Activated B cell treated with CpG ODN at 0.5 μM for 24 hours (primary cell): Measurements from ENCODE around the gene BIRC3. TPM values are rescaled to one million over a fixed set of nuclear protein-coding genes. Genes with fewer than 3 reads are reported as not detected.

ENCODE experiments used
- ATAC-seq: fragments of 200-7000 bp; cut with Tn5 transposase; one replicate; pipeline ENCODE4 v1.10.0; 2021; ENCODE audit warnings: low read depth, mild to moderate bottlenecking, moderate library complexity
- CTCF ChIA-PET: fragments of 350-600 bp; sonication (Branson Sonifier 250); formaldehyde crosslinking; loops from one replicate; lab custom pipeline; 2021; ENCODE audit warnings: antibody characterized with exemption; lab: Charles Lee
- POLR2A ChIA-PET: fragments of 350-600 bp; sonication (Branson Sonifier 250); formaldehyde crosslinking; loops from one replicate; lab custom pipeline; 2021; ENCODE audit warnings: antibody characterized with exemption; lab: Charles Lee
- DNase-seq: peaks from one replicate; pipeline ENCODE4 v3.0.0; 2022
- H3K27ac Mint-ChIP-seq: one replicate; pipeline ENCODE4 v1.8.0; 2020; ENCODE audit warnings: mixed read lengths
- H3K27me3 Mint-ChIP-seq: one replicate; pipeline ENCODE4 v1.8.0; 2021; ENCODE audit warnings: mixed read lengths
- H3K36me3 Mint-ChIP-seq: one replicate; pipeline ENCODE4 v1.8.0; 2021; ENCODE audit warnings: low read depth, mixed read lengths
- H3K4me1 Mint-ChIP-seq: one replicate; pipeline ENCODE4 v1.8.0; 2021; ENCODE audit warnings: mixed read lengths
- H3K4me3 Mint-ChIP-seq: one replicate; pipeline ENCODE4 v1.8.0; 2020; ENCODE audit warnings: mild to moderate bottlenecking, mixed read lengths
- H3K9me3 Mint-ChIP-seq: one replicate; pipeline ENCODE4 v1.8.0; 2020; ENCODE audit warnings: mixed read lengths
- intact Hi-C: fragments of 100-400 bp; cut with micrococcal nuclease; formaldehyde crosslinking; loops from one replicate; pipeline ENCODE4 v1.15.1; 2024
- total RNA-seq: library from RNA; stranded (reverse); gene quantifications from 2 replicates; pipeline ENCODE4 v1.2.3, GENCODE V29; 2022
- TF ChIP-seq, protein P1 (sequence below): fragments of 200-600 bp; IDR thresholded peaks from one replicate; pipeline ENCODE4 v1.8.0; 2022; ENCODE audit warnings: antibody characterized with exemption, mild to moderate bottlenecking

The BIRC3 gene
- total RNA-seq, 1 donor from 2014 or later: 270 TPM

DNA sequence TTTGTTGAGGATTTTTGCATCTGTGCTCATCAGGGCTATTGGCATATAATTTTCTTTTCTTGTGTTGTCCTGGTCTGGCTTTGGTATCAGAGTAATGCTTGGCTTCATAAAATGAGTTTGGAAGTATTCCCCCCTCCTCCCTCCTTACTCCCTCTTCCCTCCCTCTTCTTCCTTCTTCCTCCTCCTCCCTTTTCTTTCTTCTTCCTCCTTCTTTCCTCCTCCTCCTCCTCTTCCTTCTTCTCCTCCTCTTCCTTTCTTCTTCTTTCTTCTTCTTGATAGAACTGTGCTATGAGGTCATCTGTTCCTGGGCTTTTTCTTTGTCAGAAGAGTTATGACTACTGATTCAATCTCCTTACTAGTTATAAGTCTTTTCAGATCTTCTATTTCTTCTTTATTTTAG is 39.8 kb downstream of the BIRC3 start:
- Mint-ChIP-seq H3K27ac (no peak overlapping the region), H3K27me3 (no peaks in the 10 kb centered on the region), H3K4me1 (peaks cover 23% of the 10 kb centered on the region), H3K4me3 (no peak overlapping the region), H3K9me3 (peaks cover 12% of the 10 kb centered on the region), H3K36me3 (peaks cover 78% of the 10 kb centered on the region)
- ATAC-seq (no peak), DNase-seq (no peak)
- ChIA-PET CTCF (interaction anchor here (1.3 kb wide), 1 partner anchor 256 kb away, joined by 3 read pairs; no protein-coding TSS in a partner anchor), POLR2A (no interaction called here)
- TF ChIP-seq, protein P1, sequence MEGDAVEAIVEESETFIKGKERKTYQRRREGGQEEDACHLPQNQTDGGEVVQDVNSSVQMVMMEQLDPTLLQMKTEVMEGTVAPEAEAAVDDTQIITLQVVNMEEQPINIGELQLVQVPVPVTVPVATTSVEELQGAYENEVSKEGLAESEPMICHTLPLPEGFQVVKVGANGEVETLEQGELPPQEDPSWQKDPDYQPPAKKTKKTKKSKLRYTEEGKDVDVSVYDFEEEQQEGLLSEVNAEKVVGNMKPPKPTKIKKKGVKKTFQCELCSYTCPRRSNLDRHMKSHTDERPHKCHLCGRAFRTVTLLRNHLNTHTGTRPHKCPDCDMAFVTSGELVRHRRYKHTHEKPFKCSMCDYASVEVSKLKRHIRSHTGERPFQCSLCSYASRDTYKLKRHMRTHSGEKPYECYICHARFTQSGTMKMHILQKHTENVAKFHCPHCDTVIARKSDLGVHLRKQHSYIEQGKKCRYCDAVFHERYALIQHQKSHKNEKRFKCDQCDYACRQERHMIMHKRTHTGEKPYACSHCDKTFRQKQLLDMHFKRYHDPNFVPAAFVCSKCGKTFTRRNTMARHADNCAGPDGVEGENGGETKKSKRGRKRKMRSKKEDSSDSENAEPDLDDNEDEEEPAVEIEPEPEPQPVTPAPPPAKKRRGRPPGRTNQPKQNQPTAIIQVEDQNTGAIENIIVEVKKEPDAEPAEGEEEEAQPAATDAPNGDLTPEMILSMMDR: no peak
- intact Hi-C loops: no loop called here

DNA sequence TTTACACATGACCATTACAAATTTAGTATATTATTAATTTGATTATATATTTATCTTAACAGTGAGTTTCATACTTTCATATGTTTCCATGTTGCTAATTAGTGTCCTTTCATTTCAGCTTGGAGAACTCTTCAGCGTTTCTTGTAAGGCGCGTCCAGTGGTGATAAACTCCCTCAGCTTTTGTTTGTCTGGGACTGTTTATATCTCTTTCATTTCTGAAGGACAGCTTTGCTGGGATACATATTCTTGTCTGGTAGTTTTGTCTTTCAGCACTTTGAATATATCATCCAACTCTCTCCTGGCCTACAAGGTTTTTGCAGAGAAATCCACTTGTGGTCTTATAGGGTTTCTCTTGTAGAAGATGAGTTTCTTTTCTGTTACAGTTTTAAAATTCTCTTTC is 42.1 kb downstream of the BIRC3 start:
- TF ChIP-seq, protein P1: no peak
- DNase-seq: no peak
- Mint-ChIP-seq H3K27ac (no peak overlapping the region), H3K4me1 (peaks cover 23% of the 10 kb centered on the region), H3K4me3 (no peak overlapping the region), H3K27me3 (no peaks in the 10 kb centered on the region), H3K36me3 (peaks cover 82% of the 10 kb centered on the region), H3K9me3 (peaks cover 12% of the 10 kb centered on the region)
- ChIA-PET CTCF (no interaction called here), POLR2A (no interaction called here)
- intact Hi-C loops: no loop called here
- ATAC-seq: no peak

DNA sequence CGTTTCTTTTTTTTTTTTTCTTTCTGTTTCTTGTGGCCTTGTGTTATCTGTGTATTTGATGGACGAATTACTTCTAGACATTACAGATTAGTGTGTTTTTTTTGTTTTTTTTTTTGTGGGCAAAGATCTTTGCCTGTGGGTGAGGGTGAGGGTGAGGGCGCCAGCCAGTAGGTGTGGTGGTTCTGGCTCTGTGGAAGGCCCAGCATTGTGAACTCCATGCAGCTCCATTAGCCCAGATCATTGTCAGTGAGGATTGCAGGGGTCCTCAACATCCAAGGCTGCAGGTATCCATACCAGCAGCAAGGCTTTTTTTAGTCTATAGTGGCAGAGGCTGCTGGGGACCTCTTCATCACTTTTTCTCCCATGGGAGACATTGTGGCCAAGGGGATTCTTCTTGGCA is 43.4 kb downstream of the BIRC3 start:
- Mint-ChIP-seq H3K36me3 (peaks cover 87% of the 10 kb centered on the region), H3K4me3 (no peak overlapping the region), H3K27ac (no peak overlapping the region), H3K27me3 (no peaks in the 10 kb centered on the region), H3K9me3 (peaks cover 9% of the 10 kb centered on the region), H3K4me1 (peaks cover 23% of the 10 kb centered on the region)
- intact Hi-C loops: no loop called here
- DNase-seq (no peak), ATAC-seq (no peak)
- ChIA-PET POLR2A (interaction anchor here (0.6 to 1.6 kb wide), 5 partner anchors 11 to 179 kb away, joined by 3 to 4 read pairs (median 3); partner anchors contain the start of gene BIRC2), CTCF (interaction anchor here (1.0 to 1.1 kb wide), 3 partner anchors 11 to 36 kb away, joined by 3 to 6 read pairs (median 4); no protein-coding TSS in a partner anchor)
- TF ChIP-seq, protein P1: no peak

DNA sequence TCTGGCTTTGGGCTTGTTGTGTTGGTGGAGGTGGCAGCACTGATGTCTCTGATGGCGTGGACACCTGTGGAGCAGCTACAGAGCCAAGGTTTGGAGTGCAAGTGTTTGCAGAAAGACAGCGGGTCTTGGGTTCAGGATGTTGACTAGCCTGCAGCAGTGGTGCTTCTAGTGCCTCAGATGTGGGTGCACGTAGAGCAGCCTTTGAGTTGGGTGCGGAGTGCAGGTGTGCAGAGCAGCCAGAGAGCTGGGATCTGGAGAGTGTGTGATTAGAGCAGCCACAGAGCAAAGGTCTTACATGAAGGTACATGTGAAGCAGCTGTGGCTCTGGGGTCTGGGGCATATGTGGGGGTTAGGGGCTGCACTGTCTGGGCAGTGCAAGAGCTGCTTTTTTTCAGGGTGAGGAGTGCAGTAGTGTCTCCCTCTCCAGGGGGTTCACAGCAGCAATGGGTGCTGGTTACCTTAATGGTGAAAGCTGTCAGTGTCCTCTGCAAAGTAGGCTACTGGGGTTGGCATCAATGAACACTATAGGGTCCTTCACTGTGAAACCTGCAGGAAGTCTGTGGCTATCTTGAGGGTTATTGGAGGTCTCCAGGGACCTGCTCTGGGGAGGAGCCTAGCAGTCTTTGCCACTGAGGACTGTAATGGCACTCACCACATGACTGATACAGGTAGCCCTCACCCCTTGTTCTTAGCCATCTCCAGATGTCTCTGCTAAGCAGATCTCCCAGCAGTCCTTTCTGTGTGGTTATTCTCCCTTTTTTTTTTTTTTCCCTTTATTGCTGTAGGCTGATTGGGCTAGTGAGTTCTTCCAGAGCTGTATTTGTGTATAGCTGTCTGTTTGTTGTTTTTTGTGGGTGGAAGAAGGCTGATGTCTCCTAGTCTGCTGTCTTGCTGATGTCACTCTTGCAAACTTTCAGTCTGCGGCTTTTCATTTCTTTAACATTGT is 44.1 kb downstream of the BIRC3 start:
- ChIA-PET CTCF (interaction anchor here (1.0 to 1.1 kb wide), 3 partner anchors 11 to 36 kb away, joined by 3 to 6 read pairs (median 4); no protein-coding TSS in a partner anchor), POLR2A (interaction anchor here (0.6 to 1.6 kb wide), 5 partner anchors 12 to 178 kb away, joined by 3 to 5 read pairs (median 3); partner anchors contain the start of gene BIRC2)
- intact Hi-C loops: no loop called here
- peaks cover 22% of the 10 kb centered on the region for H3K4me1 Mint-ChIP-seq
- peaks cover 9% of the 10 kb centered on the region for H3K9me3 Mint-ChIP-seq
- no peak overlapping the region for H3K4me3 Mint-ChIP-seq
- ATAC-seq: peak; percentile 79
- H3K36me3 Mint-ChIP-seq: peaks cover 90% of the 10 kb centered on the region
- no peak overlapping the region for H3K27ac Mint-ChIP-seq
- TF ChIP-seq, protein P1: no peak
- no peak for DNase-seq
- no peaks in the 10 kb centered on the region for H3K27me3 Mint-ChIP-seq

DNA sequence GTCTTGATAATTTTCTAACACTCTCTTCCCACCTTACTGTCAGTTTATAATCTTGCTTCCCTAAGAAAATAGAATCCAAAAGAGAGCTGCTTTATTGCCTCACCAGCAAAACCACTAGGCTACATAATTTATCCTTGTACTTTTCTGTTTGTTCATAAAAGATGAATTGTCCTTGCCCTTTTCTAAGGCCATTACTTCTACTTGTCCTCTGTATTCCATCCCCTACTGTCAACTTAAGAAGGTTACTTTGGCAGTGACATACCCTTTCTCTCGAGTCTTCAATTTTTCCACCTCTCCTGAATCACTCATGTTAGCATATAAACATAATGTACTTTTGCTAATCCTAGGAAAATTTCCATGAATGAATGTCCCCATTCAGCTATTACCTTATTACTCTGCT is 47.7 kb downstream of the BIRC3 start:
- no peak for ATAC-seq
- Mint-ChIP-seq H3K27ac (no peak overlapping the region), H3K4me3 (no peak overlapping the region), H3K27me3 (no peaks in the 10 kb centered on the region), H3K36me3 (peaks cover 84% of the 10 kb centered on the region), H3K9me3 (no peaks in the 10 kb centered on the region), H3K4me1 (peaks cover 29% of the 10 kb centered on the region)
- intact Hi-C loops: no loop called here
- TF ChIP-seq, protein P1: no peak
- DNase-seq: no peak
- ChIA-PET POLR2A (no interaction called here), CTCF (interaction anchor here (1.1 to 6.2 kb wide), 2 partner anchors 23 to 247 kb away, joined by 3 to 45 read pairs; no protein-coding TSS in a partner anchor)
